ENCODE results near the gene NOL9.

NOL9 gene

DNA sequence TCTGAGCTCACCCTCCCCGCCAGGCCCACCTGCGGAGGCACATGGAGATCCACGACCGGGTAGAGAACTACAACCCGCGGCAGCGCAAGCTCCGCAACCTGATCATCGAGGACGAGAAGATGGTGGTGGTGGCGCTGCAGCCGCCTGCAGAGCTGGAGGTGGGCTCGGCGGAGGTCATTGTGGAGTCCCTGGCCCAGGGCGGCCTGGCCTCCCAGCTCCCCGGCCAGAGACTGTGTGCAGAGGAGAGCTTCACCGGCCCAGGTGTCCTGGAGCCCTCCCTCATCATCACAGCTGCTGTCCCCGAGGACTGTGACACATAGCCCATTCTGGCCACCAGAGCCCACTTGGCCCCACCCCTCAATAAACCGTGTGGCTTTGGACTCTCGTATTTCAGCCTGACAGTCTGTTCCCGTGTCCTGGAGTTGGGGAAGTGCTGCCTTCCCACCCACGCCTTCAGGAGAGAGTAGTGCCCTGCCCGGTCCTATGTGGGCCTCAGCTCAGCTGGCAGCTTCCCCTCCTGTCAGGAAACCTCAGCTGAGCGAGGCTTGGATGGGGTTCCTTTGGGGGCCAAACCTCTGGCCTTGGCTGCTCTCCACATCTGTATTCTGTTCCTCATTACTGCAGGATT lies 34.7 kb upstream of the NOL9 start:
- DNase-seq, result no peak

DNA sequence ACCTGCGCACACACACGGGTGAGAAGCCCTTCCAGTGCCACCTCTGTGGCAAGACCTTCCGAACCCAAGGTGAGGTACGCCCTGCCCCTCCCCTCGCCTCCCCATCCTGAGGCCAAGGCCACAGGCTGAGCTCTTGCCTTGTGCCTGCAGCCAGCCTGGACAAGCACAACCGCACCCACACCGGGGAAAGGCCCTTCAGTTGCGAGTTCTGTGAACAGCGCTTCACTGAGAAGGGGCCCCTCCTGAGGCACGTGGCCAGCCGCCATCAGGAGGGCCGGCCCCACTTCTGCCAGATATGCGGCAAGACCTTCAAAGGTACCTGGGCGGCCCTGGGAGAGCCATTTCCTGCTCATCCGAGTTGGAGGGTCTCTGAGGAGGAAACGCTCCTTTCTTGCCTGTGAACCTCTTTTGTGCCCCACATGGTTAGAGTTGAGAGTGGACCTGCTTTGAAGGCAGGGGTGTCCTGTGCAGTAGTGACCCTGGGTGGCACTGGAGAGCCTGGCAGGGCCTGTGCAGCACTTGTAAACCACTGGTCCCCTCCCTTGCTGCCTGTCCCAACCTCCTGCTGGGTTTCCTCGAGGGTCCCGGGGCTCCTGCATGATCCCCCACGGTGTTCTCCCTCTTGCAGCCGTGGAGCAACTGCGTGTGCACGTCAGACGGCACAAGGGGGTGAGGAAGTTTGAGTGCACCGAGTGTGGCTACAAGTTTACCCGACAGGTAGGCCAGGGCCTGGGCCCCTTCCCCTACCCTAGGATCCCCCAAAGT lies 34.0 kb upstream of the NOL9 start:
- DNase-seq, result no peak

DNA sequence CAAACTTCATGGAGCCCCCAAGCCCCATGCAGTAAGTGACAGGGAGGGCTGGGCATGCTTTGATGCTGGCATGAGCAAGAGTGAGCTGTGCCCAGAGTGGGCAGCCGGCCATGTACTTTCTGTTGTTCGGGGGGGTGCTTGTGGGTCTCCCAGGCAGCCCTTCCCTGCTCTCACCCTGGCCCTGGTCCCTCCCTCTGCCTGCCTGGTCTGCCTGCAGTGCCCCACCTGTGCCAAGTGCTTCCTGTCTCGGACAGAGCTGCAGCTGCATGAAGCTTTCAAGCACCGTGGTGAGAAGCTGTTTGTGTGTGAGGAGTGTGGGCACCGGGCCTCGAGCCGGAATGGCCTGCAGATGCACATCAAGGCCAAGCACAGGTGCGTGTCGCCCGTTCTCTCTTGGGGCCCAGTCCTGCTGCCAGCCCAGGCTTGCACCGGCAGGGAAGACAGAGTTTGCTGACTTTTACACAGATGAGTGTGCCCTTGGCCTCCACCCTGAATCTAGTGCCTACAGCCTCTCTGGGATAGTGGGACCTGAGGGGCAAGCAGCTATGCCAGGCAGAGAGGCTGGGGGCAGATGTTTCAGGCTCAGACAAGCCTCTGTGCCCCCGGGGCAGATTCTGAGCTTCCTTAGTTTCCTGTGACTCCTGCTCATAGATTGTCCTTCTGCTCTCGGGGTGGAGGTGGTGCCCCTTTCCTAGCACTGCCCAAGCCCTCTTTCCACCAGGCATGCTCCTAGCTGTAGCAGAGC lies 33.1 kb upstream of the NOL9 start:
- no peak for DNase-seq

DNA sequence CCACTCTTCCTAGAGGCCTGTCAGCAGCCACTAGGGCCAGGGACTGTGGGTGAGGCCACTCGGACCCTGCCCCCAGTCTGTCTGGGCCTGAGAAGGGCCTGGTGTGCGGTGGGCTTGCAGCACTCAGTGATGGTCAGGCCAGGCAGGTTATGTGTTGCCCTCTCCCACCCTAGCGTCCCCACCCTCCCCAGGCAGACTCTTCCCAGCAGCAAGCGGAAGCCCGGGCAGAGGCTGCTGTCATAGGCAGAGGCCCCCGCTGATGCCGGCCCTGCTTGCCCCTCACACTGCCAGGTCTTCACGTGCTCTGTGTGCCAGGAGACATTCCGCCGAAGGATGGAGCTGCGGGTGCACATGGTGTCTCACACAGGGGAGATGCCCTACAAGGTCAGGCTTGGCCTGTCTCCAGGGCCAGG lies 32.1 kb upstream of the NOL9 start:
- DNase-seq, result no peak

DNA sequence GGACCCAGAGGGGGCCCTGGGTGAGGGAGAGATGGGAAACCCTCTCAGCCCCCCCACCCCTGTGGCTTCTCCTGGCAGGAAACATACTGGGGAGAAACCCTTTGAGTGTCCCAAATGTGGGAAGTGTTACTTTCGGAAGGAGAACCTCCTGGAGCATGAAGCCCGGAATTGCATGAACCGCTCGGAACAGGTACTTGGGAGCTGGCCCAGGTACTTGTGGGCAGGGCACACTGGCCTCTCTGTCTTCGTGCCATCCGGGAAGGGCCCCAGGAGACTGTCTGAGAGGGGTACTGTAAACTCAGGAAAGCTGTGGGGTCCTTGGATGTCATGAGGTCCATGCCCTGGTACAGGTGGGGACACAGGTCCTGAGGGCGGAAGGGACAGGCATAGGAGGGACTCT lies 31.5 kb upstream of the NOL9 start:
- no peak for DNase-seq

DNA sequence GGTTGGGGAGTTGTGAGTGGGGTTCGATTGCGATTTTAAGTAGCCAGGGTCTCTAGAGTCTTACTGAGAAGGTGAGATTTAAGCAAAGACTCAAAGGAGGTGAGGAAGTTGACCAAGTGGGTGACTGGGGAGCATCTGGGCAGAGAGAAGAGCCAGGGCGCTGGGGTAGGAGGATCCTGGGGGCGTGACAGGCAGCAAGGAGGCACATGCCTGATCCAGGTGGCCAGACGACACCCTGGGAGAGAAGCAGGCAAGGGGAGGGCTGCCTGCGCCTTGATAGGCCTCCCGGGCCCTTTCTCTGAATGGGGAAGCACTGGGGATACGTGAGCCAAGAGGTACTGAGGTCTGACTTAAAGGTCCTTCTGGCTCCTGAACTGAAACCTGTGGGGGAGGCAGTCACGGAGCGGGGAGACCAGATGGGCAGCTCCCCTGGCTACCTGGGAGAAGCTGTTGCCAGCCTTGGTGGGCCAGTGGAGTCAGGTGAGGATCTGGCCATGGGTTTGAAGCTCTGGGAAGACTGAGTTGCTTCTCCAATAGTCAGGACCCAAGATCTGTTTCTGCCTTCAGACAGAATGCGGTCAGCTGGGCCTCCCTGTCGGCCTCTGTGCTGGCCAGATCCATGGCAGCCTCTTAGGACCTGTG lies 30.9 kb upstream of the NOL9 start:
- no peak for DNase-seq

DNA sequence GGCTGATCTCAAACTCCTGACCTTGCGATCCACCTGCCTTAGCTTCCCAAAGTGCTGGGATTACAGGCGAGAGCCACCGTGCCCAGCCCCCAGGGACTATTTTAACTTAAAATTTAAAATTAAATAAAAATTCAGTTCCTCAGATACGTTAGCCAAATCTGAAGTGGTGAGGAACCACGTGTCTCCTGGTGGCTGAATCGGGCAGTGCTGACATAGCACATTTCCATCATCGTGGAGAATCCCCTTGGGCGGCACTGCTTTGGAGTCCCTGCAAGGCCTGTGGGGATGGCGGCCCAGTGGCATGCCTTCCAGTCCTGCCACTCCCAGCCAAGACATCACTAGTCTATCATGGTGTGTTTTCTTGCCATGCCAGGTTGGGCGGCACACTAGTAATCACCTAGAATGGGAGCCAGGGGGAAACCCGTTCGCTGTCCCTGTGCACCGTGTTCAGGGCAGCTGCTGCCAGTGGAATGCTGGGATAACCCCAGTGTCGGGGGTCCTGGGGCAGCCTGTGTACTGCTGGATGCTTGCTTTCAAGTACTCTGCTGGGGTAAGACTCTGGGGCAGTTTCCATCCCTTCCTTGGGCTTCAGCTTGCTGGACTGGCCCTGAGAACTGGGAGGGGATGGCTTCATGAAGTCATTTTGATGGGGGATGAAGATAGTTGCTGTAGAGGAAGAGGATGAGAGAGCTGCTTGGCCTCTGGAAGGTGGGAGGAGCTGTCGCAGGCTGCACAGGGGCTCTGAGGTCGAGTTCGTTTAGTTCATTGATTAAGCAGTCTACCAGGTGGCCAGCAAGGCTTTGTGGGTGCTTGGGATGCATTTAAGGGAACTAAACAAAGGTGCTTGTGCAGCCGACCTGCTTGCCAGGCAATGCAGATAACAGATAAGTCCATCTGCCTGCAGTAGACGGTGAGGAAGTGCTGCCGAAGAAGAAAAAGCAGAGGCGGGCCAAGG lies 30.1 kb upstream of the NOL9 start:
- no peak for DNase-seq

DNA sequence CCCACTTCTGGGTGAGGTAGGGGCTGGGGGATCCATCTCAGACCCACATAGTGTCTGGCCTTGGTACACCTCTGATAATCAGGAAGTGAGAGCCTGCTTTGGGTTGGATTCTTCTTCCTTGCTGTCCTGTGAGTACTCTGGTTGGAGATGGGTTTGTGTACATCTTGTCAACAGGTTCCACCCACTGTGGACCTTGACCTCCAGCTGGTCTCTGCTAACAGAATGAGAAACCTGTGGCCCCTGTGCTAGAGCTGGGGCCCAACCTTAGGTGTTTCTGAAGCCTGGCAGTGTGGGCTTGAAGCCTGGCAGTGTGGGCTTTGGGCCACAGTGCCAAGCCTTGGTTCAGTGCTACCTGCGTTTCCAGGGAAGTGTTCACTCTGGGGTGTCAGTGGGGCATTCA lies 28.1 kb upstream of the NOL9 start:
- DNase-seq, result no peak

DNA sequence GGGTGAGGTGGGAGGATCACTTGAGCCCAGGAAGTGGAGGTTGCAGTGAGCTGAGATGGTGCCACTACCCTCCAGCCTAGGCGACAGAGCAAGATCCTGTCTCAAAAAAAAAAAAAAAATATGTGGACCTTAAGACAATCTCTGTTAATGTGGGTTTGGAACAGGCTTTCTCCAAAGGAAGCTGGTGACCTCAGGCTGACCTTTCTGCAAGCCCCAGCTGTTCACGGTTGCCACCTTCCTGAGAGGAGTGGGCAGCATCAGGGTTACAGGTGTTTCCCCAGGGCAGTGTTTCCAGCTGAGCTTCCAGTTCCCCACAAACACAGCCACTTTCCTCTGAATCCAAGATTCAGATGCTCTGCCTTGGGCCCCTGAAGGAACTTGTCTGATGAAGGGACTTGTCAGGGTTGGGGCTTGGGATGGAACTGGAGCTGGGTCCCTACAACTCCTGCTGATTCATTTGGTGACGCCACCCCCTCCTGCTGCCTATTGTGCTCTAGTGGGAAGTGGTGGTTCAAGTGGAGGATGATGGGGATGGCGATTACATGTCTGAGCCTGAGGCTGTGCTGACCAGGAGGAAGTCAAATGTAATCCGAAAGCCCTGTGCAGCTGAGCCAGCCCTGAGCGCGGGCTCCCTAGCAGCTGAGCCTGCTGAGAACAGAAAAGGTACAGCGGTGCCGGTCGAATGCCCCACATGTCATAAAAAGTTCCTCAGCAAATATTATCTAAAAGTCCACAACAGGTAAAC lies 27.4 kb upstream of the NOL9 start:
- peak; percentile 52 for DNase-seq

DNA sequence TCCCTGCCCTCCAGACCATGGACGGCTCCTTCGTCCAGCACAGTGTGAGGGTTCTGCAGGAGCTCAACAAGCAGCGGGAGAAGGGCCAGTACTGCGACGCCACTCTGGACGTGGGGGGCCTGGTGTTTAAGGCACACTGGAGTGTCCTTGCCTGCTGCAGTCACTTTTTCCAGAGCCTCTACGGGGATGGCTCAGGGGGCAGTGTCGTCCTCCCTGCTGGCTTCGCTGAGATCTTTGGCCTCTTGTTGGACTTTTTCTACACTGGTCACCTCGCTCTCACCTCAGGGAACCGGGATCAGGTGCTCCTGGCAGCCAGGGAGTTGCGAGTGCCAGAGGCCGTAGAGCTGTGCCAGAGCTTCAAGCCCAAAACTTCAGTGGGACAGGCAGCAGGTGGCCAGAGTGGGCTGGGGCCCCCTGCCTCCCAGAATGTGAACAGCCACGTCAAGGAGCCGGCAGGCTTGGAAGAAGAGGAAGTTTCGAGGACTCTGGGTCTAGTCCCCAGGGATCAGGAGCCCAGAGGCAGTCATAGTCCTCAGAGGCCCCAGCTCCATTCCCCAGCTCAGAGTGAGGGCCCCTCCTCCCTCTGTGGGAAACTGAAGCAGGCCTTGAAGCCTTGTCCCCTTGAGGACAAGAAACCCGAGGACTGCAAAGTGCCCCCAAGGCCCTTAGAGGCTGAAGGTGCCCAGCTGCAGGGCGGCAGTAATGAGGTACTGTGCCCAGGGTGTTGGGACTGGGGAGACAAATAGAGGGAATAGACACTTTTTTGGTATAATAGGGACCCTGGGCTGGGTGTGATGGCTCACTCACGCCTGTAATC lies 26.5 kb upstream of the NOL9 start:
- no peak for DNase-seq

DNA sequence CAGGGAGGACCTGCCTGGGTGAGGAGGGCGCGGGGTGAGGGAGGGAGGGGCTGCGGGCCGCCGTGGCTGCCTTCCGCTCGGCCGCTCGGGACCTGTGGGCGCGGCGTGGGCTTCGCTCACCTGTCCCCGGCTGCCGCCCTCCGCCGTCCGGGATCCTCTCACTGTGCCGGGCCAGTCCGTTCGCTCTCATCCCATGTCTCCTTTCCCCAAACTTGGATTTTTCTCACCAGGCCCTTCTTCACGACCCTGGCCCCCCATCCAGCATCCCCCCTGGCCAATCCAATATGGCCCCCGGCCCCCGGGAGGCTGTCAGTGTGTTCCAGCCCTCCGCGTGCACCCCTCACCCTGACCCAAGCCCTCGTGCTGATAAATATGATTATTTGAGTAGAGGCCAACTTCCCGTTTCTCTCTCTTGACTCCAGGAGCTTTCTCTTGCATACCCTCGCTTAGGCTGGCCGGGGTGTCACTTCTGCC lies 25.8 kb upstream of the NOL9 start:
- DNase-seq, result no peak

DNA sequence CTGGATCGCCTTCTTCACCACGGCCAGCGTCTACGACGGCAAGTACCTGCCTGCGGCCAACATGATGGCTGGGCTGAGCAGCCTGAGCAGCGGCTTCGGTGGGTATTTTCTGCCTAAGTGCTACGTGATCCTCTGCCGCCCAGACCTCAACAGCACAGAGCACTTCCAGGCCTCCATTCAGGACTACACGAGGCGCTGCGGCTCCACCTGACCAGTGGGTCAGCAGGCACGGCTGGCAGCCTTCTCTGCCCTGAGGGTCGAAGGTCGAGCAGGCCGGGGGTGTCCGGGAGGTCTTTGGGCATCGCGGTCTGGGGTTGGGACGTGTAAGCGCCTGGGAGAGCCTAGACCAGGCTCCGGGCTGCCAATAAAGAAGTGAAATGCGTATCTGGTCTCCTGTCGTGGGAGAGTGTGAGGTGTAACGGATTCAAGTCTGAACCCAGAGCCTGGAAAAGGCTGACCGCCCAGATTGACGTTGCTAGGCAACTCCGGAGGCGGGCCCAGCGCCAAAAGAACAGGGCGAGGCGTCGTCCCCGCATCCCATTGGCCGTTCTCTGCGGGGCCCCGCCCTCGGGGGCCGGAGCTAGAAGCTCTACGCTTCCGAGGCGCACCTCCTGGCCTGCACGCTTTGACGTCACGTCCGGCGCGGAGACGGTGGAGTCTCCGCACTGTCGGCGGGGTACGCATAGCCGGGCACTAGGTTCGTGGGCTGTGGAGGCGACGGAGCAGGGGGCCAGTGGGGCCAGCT lies 25.2 kb upstream of the NOL9 start, which contains the start of gene ZBTB48:
Gene ZBTB48, plus strand, starts transcription at position 621 of the 745 bp plus-strand sequence. CDS start 616 bp downstream, outside the sequence.
- peak; percentile 98 for DNase-seq

DNA sequence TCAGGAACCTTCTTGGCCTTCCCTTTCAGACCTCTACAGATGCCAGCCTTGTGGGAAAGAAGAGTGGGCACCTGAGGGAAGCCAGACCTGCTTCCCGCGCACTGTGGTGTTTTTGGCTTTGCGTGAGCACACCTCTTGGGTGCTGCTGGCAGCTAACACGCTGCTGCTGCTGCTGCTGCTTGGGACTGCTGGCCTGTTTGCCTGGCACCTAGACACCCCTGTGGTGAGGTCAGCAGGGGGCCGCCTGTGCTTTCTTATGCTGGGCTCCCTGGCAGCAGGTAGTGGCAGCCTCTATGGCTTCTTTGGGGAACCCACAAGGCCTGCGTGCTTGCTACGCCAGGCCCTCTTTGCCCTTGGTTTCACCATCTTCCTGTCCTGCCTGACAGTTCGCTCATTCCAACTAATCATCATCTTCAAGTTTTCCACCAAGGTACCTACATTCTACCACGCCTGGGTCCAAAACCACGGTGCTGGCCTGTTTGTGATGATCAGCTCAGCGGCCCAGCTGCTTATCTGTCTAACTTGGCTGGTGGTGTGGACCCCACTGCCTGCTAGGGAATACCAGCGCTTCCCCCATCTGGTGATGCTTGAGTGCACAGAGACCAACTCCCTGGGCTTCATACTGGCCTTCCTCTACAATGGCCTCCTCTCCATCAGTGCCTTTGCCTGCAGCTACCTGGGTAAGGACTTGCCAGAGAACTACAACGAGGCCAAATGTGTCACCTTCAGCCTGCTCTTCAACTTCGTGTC lies 24.5 kb upstream of the NOL9 start:
- no peak for DNase-seq

DNA sequence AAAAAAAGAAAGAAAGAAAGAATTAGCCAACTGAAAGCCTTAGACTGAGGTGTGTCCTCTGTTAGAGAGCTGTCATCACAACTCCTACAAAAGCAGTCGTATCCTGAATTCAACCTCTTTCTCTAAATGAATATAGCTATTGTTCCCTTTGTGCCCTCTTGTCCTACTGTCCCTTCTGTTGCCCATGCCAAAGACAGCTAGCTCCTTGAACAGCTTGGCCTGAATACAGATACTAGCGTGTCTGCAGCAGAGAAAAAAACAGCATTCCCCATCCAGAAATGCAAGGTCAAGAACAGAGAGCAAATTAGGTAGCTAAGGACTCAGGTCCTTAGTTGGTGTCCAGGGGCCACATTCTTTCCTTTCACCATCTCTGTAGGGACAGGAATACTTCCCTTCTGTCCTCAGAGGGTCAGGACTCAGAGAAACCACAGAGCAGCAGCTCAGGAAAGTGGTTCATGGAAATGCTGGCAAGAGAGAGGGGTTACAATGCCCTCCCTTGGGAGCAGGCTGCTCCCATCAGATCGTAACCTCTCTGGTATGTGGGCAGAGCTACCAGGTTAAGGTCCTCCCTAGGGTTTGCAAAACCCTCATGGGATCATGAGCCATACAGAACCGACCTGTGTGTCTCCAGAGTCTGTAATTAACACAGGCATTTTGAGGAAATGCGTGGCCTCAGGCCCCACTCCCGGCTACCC lies 23.7 kb upstream of the NOL9 start:
- no peak for DNase-seq

DNA sequence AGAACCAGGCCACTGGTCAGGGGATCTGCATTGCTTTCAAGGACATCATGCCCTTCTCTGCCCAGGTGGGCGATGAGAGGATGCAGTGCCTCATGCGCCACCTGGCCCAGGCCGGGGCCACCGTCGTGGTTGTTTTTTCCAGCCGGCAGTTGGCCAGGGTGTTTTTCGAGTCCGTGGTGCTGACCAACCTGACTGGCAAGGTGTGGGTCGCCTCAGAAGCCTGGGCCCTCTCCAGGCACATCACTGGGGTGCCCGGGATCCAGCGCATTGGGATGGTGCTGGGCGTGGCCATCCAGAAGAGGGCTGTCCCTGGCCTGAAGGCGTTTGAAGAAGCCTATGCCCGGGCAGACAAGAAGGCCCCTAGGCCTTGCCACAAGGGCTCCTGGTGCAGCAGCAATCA lies 20.5 kb upstream of the NOL9 start:
- DNase-seq, result no peak

DNA sequence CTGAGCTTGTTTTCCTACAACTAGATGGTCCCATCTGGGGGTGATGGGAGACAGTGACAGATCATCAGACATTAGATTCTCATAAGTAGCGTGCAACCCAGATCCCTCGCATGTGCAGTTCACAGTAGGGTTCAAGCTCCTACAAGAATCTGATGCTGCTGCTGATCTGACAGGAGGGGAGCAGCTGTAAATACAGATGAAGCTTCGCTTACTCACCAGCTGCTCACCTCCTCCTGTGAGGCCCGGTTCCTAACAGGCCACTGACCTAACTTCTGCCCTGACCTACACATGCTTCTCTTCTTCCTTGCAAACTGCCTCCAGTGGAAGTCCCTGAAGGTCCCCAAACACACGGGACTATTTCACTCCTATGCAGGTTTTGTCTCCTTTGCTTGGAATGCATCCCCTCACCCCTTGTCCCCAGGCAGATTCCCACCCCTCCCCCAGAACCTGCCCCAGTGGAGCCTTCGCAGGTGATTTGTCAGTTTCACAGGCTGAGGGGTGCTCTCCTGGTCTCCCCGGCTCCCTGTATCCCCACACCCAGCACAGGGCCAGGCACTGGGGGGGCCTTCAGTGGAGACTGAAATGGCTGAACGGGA lies 19.8 kb upstream of the NOL9 start:
- no peak for DNase-seq

DNA sequence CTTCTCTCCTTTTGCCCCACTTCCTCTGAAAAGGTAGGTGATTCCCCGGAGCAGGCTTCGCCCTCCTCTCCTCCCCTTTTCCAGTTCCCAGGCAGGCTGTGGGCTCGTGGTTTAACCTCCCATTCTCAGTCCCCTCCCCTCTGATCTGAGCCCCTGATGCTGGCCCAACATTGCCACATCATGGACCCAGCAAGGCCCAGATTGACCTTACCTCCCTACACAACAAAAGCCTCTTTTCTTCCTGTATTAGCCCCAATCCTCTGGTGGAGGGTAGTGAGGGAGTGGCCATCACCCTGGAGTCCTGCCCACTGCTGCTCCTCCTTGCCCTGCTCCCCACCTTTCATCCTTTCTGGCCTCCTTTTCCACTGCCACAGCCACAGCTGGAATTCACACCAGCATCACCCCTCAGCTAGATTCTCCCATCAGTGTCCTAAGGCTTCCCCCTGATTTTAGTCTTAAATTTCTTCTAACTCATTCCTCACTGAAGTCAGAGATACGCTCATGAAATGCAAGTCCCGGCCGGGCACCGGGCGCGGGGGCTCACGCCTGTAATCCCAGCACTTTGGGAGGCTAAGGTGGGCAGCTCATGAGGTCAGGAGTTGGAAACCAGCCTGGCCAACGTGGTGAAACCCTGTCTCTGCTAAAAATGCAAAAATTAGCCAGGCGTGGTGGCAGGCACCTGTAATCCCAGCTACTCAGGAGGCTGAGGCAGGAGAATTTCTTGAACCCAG lies 18.5 kb upstream of the NOL9 start:
- no peak for DNase-seq
